Measurements from ENCODE around the gene AK5.

The AK5 gene

DNA sequence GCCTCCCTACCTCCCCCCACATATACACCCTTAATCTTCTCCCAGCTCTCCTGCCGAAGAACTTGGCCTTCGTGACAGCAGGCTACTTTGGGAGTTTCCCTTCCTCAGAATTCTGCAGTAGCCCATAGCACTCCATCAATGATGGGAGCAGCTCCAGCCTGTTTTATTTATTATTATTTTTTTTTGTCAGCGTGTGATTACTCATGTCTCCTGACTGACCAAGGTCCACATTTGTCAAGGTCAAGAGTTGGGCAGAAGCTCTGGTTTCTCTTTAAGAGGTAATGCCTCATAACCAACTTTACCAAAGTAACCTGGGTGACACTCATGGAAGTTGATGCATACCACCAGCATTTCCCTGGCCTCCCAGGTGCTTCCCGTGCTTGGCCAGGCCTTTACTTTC lies 275.2 kb downstream of the AK5 start:
- no peaks in the 10 kb centered on the region for H4K20me1 ChIP-seq (ENCODE audit: low read depth, low read length)

DNA sequence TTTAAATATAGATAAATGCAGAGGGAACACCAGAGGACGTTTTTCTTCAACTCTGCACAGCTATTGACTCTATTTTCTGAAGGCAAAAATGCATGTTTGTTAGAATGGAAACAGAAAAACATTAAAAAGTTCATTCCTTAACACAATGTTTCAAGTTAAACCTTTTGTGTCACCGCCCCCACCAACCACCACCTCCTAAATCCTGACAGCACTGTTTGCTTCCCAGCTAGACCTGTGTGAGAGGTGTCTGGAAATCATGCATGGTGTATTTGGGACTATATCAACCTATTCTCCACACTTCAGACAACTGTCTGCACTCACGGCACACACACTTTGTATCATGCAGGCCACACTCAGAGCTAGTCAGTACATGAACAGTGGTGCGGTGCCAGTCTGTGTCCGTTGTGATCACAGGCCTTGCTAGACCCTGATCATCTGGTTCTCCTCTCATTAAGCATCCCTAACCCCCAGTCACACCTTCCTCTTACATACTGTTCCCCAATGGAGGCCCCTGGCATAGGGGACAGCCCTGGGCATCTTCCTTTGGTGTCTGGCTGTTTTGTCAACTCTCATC lies 276.9 kb downstream of the AK5 start:
- Histone ChIP-seq H3K4me3 (ENCODE audit: insufficient read depth, low read length, poor library complexity, severe bottlenecking) (no peak overlapping the region), H3K27ac (ENCODE audit: low read depth, low read length) (no peak overlapping the region), H3K9ac (ENCODE audit: low read length) (no peak overlapping the region), H3F3A (ENCODE audit: insufficient read depth) (no peaks in the 10 kb centered on the region; the same call in 1 of the 2 replicates), H3K79me2 (ENCODE audit: insufficient read depth, low read length) (no peaks in the 10 kb centered on the region), H3K9me2 (replicated peaks; ENCODE audit: insufficient read depth, low read length) (no peaks in the 10 kb centered on the region), H3K36me3 (ENCODE audit: low read length) (no peaks in the 10 kb centered on the region), H3K4me2 (ENCODE audit: low read depth, low read length, poor library complexity, severe bottlenecking) (no peak overlapping the region), H3K27me3 (ENCODE audit: low read length) (no peaks in the 10 kb centered on the region), H2AFZ (ENCODE audit: low read depth, low read length, severe bottlenecking) (no peak overlapping the region), H4K20me1 (ENCODE audit: low read depth, low read length) (no peaks in the 10 kb centered on the region), H3K9me3 (ENCODE audit: insufficient read depth, low read length) (no peaks in the 10 kb centered on the region)
- no peak for TF ChIP-seq EZH2phosphoT487 (conservative IDR thresholded peaks at IDR 0.05; ENCODE audit: low read length)
- TF ChIP-seq, protein P1, sequence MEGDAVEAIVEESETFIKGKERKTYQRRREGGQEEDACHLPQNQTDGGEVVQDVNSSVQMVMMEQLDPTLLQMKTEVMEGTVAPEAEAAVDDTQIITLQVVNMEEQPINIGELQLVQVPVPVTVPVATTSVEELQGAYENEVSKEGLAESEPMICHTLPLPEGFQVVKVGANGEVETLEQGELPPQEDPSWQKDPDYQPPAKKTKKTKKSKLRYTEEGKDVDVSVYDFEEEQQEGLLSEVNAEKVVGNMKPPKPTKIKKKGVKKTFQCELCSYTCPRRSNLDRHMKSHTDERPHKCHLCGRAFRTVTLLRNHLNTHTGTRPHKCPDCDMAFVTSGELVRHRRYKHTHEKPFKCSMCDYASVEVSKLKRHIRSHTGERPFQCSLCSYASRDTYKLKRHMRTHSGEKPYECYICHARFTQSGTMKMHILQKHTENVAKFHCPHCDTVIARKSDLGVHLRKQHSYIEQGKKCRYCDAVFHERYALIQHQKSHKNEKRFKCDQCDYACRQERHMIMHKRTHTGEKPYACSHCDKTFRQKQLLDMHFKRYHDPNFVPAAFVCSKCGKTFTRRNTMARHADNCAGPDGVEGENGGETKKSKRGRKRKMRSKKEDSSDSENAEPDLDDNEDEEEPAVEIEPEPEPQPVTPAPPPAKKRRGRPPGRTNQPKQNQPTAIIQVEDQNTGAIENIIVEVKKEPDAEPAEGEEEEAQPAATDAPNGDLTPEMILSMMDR (IDR thresholded peaks at IDR 0.05; ENCODE audit: insufficient read depth, low read length, poor library complexity, severe bottlenecking) = no peak

More for the DNA sequence above, 275.2 kb downstream of the AK5 start:
- Histone ChIP-seq H3K36me3 (ENCODE audit: low read length) (no peaks in the 10 kb centered on the region), H3K4me3 (ENCODE audit: insufficient read depth, low read length, poor library complexity, severe bottlenecking) (no peak overlapping the region), H3K27ac (ENCODE audit: low read depth, low read length) (no peak overlapping the region), H3K9me3 (ENCODE audit: insufficient read depth, low read length) (no peaks in the 10 kb centered on the region), H2AFZ (ENCODE audit: low read depth, low read length, severe bottlenecking) (no peak overlapping the region), H3F3A (ENCODE audit: insufficient read depth) (no peaks in the 10 kb centered on the region; the same call in 1 of the 2 replicates), H3K4me2 (ENCODE audit: low read depth, low read length, poor library complexity, severe bottlenecking) (no peak overlapping the region), H3K9ac (ENCODE audit: low read length) (no peak overlapping the region), H3K27me3 (ENCODE audit: low read length) (no peaks in the 10 kb centered on the region), H3K9me2 (replicated peaks; ENCODE audit: insufficient read depth, low read length) (no peaks in the 10 kb centered on the region), H3K79me2 (ENCODE audit: insufficient read depth, low read length) (no peaks in the 10 kb centered on the region)
- TF ChIP-seq, protein P1 (IDR thresholded peaks at IDR 0.05; ENCODE audit: insufficient read depth, low read length, poor library complexity, severe bottlenecking) = no peak
- TF ChIP-seq EZH2phosphoT487 (conservative IDR thresholded peaks at IDR 0.05; ENCODE audit: low read length) = no peak

DNA sequence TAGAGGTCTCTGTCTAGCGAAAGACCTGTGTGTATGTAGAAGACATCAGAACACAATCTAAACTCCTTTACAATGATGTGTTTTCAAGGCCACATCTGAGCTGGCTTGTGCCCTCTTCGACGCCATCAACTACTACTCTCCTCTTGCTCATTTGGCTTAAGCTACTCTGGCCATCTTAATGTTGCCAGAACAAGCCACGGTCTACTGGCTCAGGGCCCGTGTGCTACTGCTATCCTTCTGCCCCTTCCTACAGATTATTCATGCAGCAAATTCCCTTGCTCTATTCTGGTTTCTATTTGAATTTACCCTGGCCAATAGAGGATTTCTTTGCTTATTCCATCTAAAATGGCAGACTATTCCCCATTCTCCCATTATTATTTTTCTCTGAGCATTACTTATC lies 278.9 kb downstream of the AK5 start:
- Histone ChIP-seq H3K36me3 (ENCODE audit: low read length) (peaks cover 15% of the 10 kb centered on the region), H4K20me1 (ENCODE audit: low read depth, low read length) (no peaks in the 10 kb centered on the region), H3K27ac (ENCODE audit: low read depth, low read length) (no peak overlapping the region)

More for the DNA sequence above, 278.9 kb downstream of the AK5 start:
- Histone ChIP-seq H3K4me3 (ENCODE audit: insufficient read depth, low read length, poor library complexity, severe bottlenecking) (no peak overlapping the region), H3K9ac (ENCODE audit: low read length) (no peak overlapping the region), H3K9me2 (replicated peaks; ENCODE audit: insufficient read depth, low read length) (no peaks in the 10 kb centered on the region), H3K27me3 (ENCODE audit: low read length) (no peaks in the 10 kb centered on the region), H3K4me2 (ENCODE audit: low read depth, low read length, poor library complexity, severe bottlenecking) (no peak overlapping the region), H3K79me2 (ENCODE audit: insufficient read depth, low read length) (no peaks in the 10 kb centered on the region), H2AFZ (ENCODE audit: low read depth, low read length, severe bottlenecking) (no peak overlapping the region), H3K9me3 (ENCODE audit: insufficient read depth, low read length) (no peaks in the 10 kb centered on the region), H3F3A (ENCODE audit: insufficient read depth) (no peaks in the 10 kb centered on the region; the same call in 1 of the 2 replicates)
- TF ChIP-seq, protein P1 (IDR thresholded peaks at IDR 0.05; ENCODE audit: insufficient read depth, low read length, poor library complexity, severe bottlenecking) = no peak
- no peak for TF ChIP-seq EZH2phosphoT487 (conservative IDR thresholded peaks at IDR 0.05; ENCODE audit: low read length)
